Heart right ventricle (tissue), 16 donors: ENCODE results near the gene LGI2. TPM values are rescaled to one million over a fixed set of nuclear protein-coding genes. Genes with fewer than 3 reads are reported as not detected.
"Not testable (repeated sequence)": the region's sequence is repeated elsewhere in the genome, so short reads cannot be mapped to it uniquely, and the experiment has no call there.

Experiments
- ATAC-seq, 8 donors: fragments of 200-7000 bp; cut with Tn5 transposase; one replicate each; pipeline ENCODE4 v1.9.1; 2020; ENCODE audit warnings: mild to moderate bottlenecking in 8 of 8, moderate library complexity in 8 of 8, moderate number of reproducible peaks in 1 of 8
- DNase-seq, 2 donors: peaks; one replicate each; pipeline ENCODE4 v3.0.0-alpha.2; 2020
- H3K27ac ChIP-seq, 10 donors: fragments of 200-600 bp; sonication (generic) in 2 of 10; one replicate each; pipeline versions ENCODE4 v1.5.0 to v1.8.0; 2020 to 2022; ENCODE audit warnings: mild to moderate bottlenecking in 3 of 10
- H3K27me3 ChIP-seq, 7 donors: fragments of 200-600 bp; one replicate each; pipeline ENCODE4 v1.8.0; 2021 to 2022; ENCODE audit warnings: mild to moderate bottlenecking in 2 of 7
- H3K36me3 ChIP-seq, 9 donors: fragments of 200-600 bp; sonication (generic) in 1 of 9; one replicate each; pipeline versions ENCODE4 v1.5.0 to v1.8.0; 2020 to 2022; ENCODE audit warnings: mild to moderate bottlenecking in 2 of 9
- H3K4me1 ChIP-seq, 9 donors: fragments of 200-600 bp; sonication (generic) in 1 of 9; one replicate each; pipeline versions ENCODE4 v1.5.0 to v1.8.0; 2020 to 2022; ENCODE audit warnings: mild to moderate bottlenecking in 4 of 9
- H3K4me3 ChIP-seq, 10 donors: fragments of 200-600 bp; sonication (generic) in 2 of 10; one replicate each; pipeline versions ENCODE4 v1.5.0 to v1.8.0; 2020 to 2022; ENCODE audit warnings: mild to moderate bottlenecking in 7 of 10, moderate library complexity in 2 of 10
- H3K9me3 ChIP-seq, 11 donors: fragments of 200-600 bp in 10 of 11; sonication (generic) in 2 of 11; one replicate each; pipeline versions ENCODE4 v1.5.0 to v1.8.0; 2013 to 2022; ENCODE audit warnings: mild to moderate bottlenecking in 2 of 11, control low read depth in 1 of 11, moderate library complexity in 1 of 11
- CTCF ChIP-seq, 9 donors: fragments of 200-600 bp; sonication (generic) in 2 of 9; IDR thresholded peaks; one replicate each; pipeline versions ENCODE4 v1.5.0 to v1.8.0; 2021 to 2022; ENCODE audit warnings: antibody characterized with exemption in 9 of 9, mild to moderate bottlenecking in 5 of 9, moderate library complexity in 1 of 9
- WGBS, 2 donors: extraction: QIAGEN DNeasy Blood & Tissue Kit; methylation state at CpG; one replicate each; pipeline ENCODE4 v1.1.7; 2013; ENCODE audit warnings: inconsistent platforms in 1 of 2; 5-methylcytosine and 5-hydroxymethylcytosine counted together
- intact Hi-C, 10 donors: fragments of 100-400 bp; cut with DNase I; formaldehyde crosslinking; loops; one replicate each; pipeline versions ENCODE4 v1.11.1 to v1.14.2; 2022
- polyA plus RNA-seq, 2 donors: library from polyadenylated mRNA; stranded (reverse); fragments of 200-250 nt; gene quantifications; one replicate each; pipeline ENCODE4 v1.2.3, GENCODE V29; 2013
- total RNA-seq, 10 donors: library from RNA; stranded (reverse); fragmentation: NEBNext Ultra II Directional in 3 of 10; extraction: Animal tissue kit (Norgen Biotek cat#: 25700) in 3 of 10; gene quantifications; one replicate each; pipeline versions ENCODE4 v1.2.1 to v1.2.4, GENCODE V29; 2021 to 2023
- donor health status: Arrhythmogenic right ventricular cardiomyopathy.
- donor health status: ischemic (EF 13 %, LVEDD 7.1; RV severe dilation, severe dysfunction).
- donor health status: healthy with polysubstance abuse.
- donor health status: DM: no; HTN: yes; CAD: no.
- donor health status: DM: no; HTN: no; CAD: no.
- donor health status: ischemic (EF 25% LVEDD 6.9; RV normal size, moderate dysfunction).
- donor health status: ischemic (EF 25% LVEDD 5.7; RV mildly dilated, moderate dysfunction).
- donor health status: healthy.
- donor health status: DM: yes; HTN: yes; CAD: no.
- donor health status: Ischemic cardiomyopathy.
- donor health status: ischemic (EF 35%, LVEDD 5.7; RV mildly dilated, moderate dysfunction).
- donor health status: nonischemic (EF 11% LVEDD 7.7; RV severe dilation, severe dysfunction).
- donor health status: DM: yes; HTN: yes; CAD: no.
- donor health status: PGD.
- donor health status: ischemic (EF 29% LVEDD 5.4; RV normal size, mild dysfunction).
- donor health status: nonischemic (EF 23%, LVEDD 6.1; RV moderate dilation, normal function).

The LGI2 gene
- total and polyA plus RNA-seq, 12 donors = 0.80 to 7.9 (median 2.1) TPM

- TF ChIP-seq CTCF (IDR thresholded peaks at IDR 0.05) = no peak
- H3K27me3 ChIP-seq = no peaks in the 10 kb centered on the region
- intact Hi-C loops = loop anchor here in 1 of 10 donors (1.0 kb wide), 1 partner anchor 78 kb away; no protein-coding TSS in a partner anchor
- 93% methylated on average over 8 of the region's 8 CpGs for WGBS, 2 donors
- DNase-seq (no peak), ATAC-seq (no peak)
- H3K4me3 ChIP-seq = no peak overlapping the region
- H3K4me1 ChIP-seq = peaks cover 0 to 14% (median 4%) of the 10 kb centered on the region in 9 donors
- no peaks in the 10 kb centered on the region for H3K36me3 ChIP-seq
- H3K27ac ChIP-seq = no peak overlapping the region
- peaks cover 0 to 9% (median 0%) of the 10 kb centered on the region in 11 donors for H3K9me3 ChIP-seq
These were observed 28.1 kb upstream of the LGI2 start for GRCh38 chr4:25058796-25059195.

GRCh38 chr4:25057299-25057698, 26.6 kb upstream of the LGI2 start:
- no peaks in the 10 kb centered on the region for H3K27me3 ChIP-seq
- no peaks in the 10 kb centered on the region for H3K36me3 ChIP-seq
- ATAC-seq (no peak), DNase-seq (no peak)
- 55 to 67% methylated on average over 8 of the region's 8 CpGs for WGBS, 2 donors
- no peak for TF ChIP-seq CTCF (IDR thresholded peaks at IDR 0.05)
- intact Hi-C loops = no loop called here
- H3K4me3 ChIP-seq = no peak overlapping the region
- peaks cover 0 to 14% (median 4%) of the 10 kb centered on the region in 9 donors for H3K4me1 ChIP-seq
- no peak overlapping the region for H3K27ac ChIP-seq
- peaks cover 0 to 9% (median 0%) of the 10 kb centered on the region in 11 donors for H3K9me3 ChIP-seq

- not testable (repeated sequence) for DNase-seq
These were observed 21.3 kb upstream of the LGI2 start for GRCh38 chr4:25052037-25052436.

GRCh38 chr4:25051534-25051933, 20.8 kb upstream of the LGI2 start:
- 94 to 98% methylated on average over 1 of the region's 1 CpG for WGBS, 2 donors
- intact Hi-C loops = no loop called here

More at GRCh38 chr4:25052037-25052436, 21.3 kb upstream of the LGI2 start:
- intact Hi-C loops, H3K27ac ChIP-seq, H3K4me1 ChIP-seq, H3K36me3 ChIP-seq, H3K4me3 ChIP-seq, H3K9me3 ChIP-seq, ATAC-seq, H3K27me3 ChIP-seq: not testable (repeated sequence)
- 92 to 93% methylated on average over 5 of the region's 5 CpGs for WGBS, 2 donors

More at GRCh38 chr4:25051534-25051933, 20.8 kb upstream of the LGI2 start:
- no peaks in the 10 kb centered on the region for H3K36me3 ChIP-seq
- no peak for TF ChIP-seq CTCF (IDR thresholded peaks at IDR 0.05)
- no peaks in the 10 kb centered on the region for H3K27me3 ChIP-seq
- H3K4me3 ChIP-seq = no peak overlapping the region
- DNase-seq (no peak), ATAC-seq (no peak)
- H3K4me1 ChIP-seq = no peaks in the 10 kb centered on the region
- H3K27ac ChIP-seq = no peak overlapping the region
- peaks cover 0 to 7% (median 0%) of the 10 kb centered on the region in 11 donors for H3K9me3 ChIP-seq
